ENCODE results near the gene SYCP3.

SYCP3 gene

GRCh38 chr12:101781834-101782233 lies 42.6 kb upstream of the SYCP3 start:
- no peak for DNase-seq (ENCODE audit: extremely low read depth, low read depth)
- no peak overlapping the region for H3K4me3 ChIP-seq (replicated peaks; ENCODE audit: low read depth, low read length)
- TF ChIP-seq CTCF (IDR thresholded peaks at IDR 0.05; ENCODE audit: low read depth, low read length, missing control alignments): no peak

- H3K4me3 ChIP-seq (replicated peaks; ENCODE audit: low read depth, low read length): no peak overlapping the region
- no peak for DNase-seq (ENCODE audit: extremely low read depth, low read depth)
- no peak for TF ChIP-seq CTCF (IDR thresholded peaks at IDR 0.05; ENCODE audit: low read depth, low read length, missing control alignments)
Measured at GRCh38 chr12:101780599-101780998, 41.3 kb upstream of the SYCP3 start.

DNA sequence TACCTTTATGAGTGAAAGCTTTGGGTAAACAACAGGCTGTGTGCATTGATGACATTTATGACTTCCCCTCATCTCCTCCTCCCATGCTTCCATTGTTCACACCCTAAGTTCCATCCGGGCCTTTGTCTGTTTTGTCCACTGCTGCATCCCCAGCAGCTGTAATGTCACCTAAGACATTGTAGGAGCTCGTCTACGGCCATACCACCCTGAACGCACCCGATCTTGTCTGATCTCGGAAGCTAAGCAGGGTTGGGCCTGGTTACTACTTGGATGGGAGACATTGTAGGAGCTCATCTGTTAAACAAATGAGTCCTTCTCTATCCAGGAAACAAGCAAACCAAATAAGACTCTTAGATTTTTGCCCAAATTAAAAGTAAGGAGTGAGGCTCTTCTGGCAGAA lies 40.4 kb upstream of the SYCP3 start:
- DNase-seq (ENCODE audit: extremely low read depth, low read depth): no peak
- no peak overlapping the region for H3K4me3 ChIP-seq (replicated peaks; ENCODE audit: low read depth, low read length)
- no peak for TF ChIP-seq CTCF (IDR thresholded peaks at IDR 0.05; ENCODE audit: low read depth, low read length, missing control alignments)

GRCh38 chr12:101779200-101779599 lies 39.9 kb upstream of the SYCP3 start:
- DNase-seq (ENCODE audit: extremely low read depth, low read depth): no peak
- H3K4me3 ChIP-seq (replicated peaks; ENCODE audit: low read depth, low read length): no peak overlapping the region
- TF ChIP-seq CTCF (IDR thresholded peaks at IDR 0.05; ENCODE audit: low read depth, low read length, missing control alignments): no peak

DNA sequence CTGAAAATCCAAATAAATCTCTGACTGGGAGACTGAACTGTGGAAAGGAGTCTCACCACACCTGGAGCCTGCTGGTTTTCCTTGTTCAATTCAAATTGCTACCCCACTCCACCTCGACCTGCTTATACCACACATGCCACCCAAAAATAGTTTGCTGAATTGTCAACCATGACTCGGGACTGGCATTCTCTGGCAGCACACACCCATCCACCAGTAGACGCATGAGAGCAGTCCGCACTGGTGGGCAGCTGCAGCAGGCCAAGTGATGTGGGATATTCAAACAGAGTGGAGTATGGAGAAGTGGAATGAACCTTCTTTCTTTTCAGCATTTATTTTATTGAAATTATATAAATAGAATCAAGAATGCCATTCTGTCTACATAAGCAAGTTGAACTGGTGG lies 38.7 kb upstream of the SYCP3 start:
- no peak for TF ChIP-seq CTCF (IDR thresholded peaks at IDR 0.05; ENCODE audit: low read depth, low read length, missing control alignments)
- DNase-seq (ENCODE audit: extremely low read depth, low read depth): no peak
- no peak overlapping the region for H3K4me3 ChIP-seq (replicated peaks; ENCODE audit: low read depth, low read length)

- DNase-seq (ENCODE audit: extremely low read depth, low read depth): no peak
- TF ChIP-seq CTCF (IDR thresholded peaks at IDR 0.05; ENCODE audit: low read depth, low read length, missing control alignments): no peak
- H3K4me3 ChIP-seq (replicated peaks; ENCODE audit: low read depth, low read length): no peak overlapping the region
Measured at GRCh38 chr12:101777485-101777884, 38.2 kb upstream of the SYCP3 start.

DNA sequence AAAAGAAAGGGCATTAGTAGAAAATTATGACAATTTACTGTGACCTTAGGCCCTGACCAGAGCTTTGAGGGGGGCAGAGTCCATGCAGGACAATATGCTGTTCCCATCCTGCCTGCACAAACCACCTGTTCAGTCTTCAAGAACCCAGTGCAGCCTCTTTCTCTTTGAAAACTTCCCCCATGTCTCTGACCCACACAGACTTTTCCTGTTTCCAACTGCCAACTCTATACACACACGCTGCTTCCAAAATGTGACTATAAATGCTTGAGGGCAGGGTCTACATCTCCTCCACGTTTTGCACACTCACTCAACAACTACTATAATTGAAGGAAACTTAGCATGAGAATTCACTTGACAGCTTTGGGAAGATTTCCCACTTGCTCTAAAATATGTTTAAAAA lies 36.6 kb upstream of the SYCP3 start:
- DNase-seq (ENCODE audit: extremely low read depth, low read depth): no peak
- no peak overlapping the region for H3K4me3 ChIP-seq (replicated peaks; ENCODE audit: low read depth, low read length)
- TF ChIP-seq CTCF (IDR thresholded peaks at IDR 0.05; ENCODE audit: low read depth, low read length, missing control alignments): no peak
